ENCODE measurements around the gene RFX8.
A peak's percentile ranks its signal among the peaks of the same experiment; 100 is the strongest.
"Not testable (repeated sequence)": the region's sequence is repeated elsewhere in the genome, so short reads cannot be mapped to it uniquely, and the experiment has no call there.

The RFX8 gene

GRCh38 chr2:101474731-101475384 is at the start of gene RFX8:
Gene RFX8 (minus strand): TSS chr2:101475112. CDS start chr2:101466848, 8,264 bp downstream.
- peak; percentile 47 to 57 for DNase-seq

- DNase-seq = peak in 1 of 2 donors; percentile 36
Measured at GRCh38 chr2:101521487-101521886, 46.6 kb upstream of the RFX8 start.

GRCh38 chr2:101520246-101520645 is 45.3 kb upstream of the RFX8 start:
- no peak for DNase-seq

GRCh38 chr2:101518578-101519492 is 43.9 kb upstream of the RFX8 start:
- DNase-seq = no peak

GRCh38 chr2:101517758-101518271 is 42.9 kb upstream of the RFX8 start:
- no peak for DNase-seq

GRCh38 chr2:101516823-101517690 is 42.1 kb upstream of the RFX8 start:
- DNase-seq = peak in 1 of 2 donors; percentile 58

- no peak for DNase-seq
Measured at GRCh38 chr2:101516349-101516748, 41.4 kb upstream of the RFX8 start.

GRCh38 chr2:101515477-101515876 is 40.6 kb upstream of the RFX8 start:
- DNase-seq = no peak

GRCh38 chr2:101512993-101513392 is 38.1 kb upstream of the RFX8 start:
- DNase-seq = no peak

- no peak for DNase-seq
Measured at GRCh38 chr2:101511381-101511780, 36.5 kb upstream of the RFX8 start.

GRCh38 chr2:101509499-101510284 is 34.8 kb upstream of the RFX8 start:
- no peak for DNase-seq

GRCh38 chr2:101508636-101509035 is 33.7 kb upstream of the RFX8 start:
- no peak for DNase-seq

- not testable (repeated sequence) for DNase-seq
Measured at GRCh38 chr2:101505276-101505675, 30.4 kb upstream of the RFX8 start.

- DNase-seq = not testable (repeated sequence)
Measured at GRCh38 chr2:101504744-101505143, 29.8 kb upstream of the RFX8 start.

GRCh38 chr2:101502095-101502494 is 27.2 kb upstream of the RFX8 start:
- DNase-seq = no peak

GRCh38 chr2:101501443-101501842 is 26.5 kb upstream of the RFX8 start:
- DNase-seq = no peak

GRCh38 chr2:101500860-101501259 is 25.9 kb upstream of the RFX8 start:
- no peak for DNase-seq

GRCh38 chr2:101500180-101500579 is 25.3 kb upstream of the RFX8 start:
- DNase-seq = no peak

- no peak for DNase-seq
Measured at GRCh38 chr2:101496279-101496678, 21.4 kb upstream of the RFX8 start.

- no peak for DNase-seq
Measured at GRCh38 chr2:101492936-101493473, 18.1 kb upstream of the RFX8 start.

- DNase-seq = no peak
Measured at GRCh38 chr2:101486994-101487393, 12.1 kb upstream of the RFX8 start.

- no peak for DNase-seq
Measured at GRCh38 chr2:101486258-101486701, 11.4 kb upstream of the RFX8 start.
